HG03103 (cell line): Measurements from ENCODE around the gene BACH1.
"Not testable (repeated sequence)": the region's sequence is repeated elsewhere in the genome, so short reads cannot be mapped to it uniquely, and the experiment has no call there.

Experiments used
- ATAC-seq: cut with Tn5 transposase; IDR thresholded peaks from one replicate; pipeline ENCODE4 v1.9.1; 2021; ENCODE audit warnings: low read depth; ENCODE audit not compliant: unreplicated experiment

The BACH1 gene

GRCh38 chr21:29342363-29342957 lies 43.7 kb downstream of the BACH1 start:
- ATAC-seq = peak; percentile 76

GRCh38 chr21:29343519-29343918 lies 44.8 kb downstream of the BACH1 start:
- ATAC-seq = no peak

GRCh38 chr21:29346281-29346680 lies 47.6 kb downstream of the BACH1 start:
- ATAC-seq = no peak

GRCh38 chr21:29346771-29347170 lies 48.0 kb downstream of the BACH1 start:
- no peak for ATAC-seq

GRCh38 chr21:29347274-29347681 lies 48.6 kb downstream of the BACH1 start:
- no peak for ATAC-seq

- no peak for ATAC-seq
These were observed 51.0 kb downstream of the BACH1 start for GRCh38 chr21:29349702-29350101.

GRCh38 chr21:29350246-29350779 lies 51.6 kb downstream of the BACH1 start:
- ATAC-seq = no peak

GRCh38 chr21:29351691-29352090 lies 53.0 kb downstream of the BACH1 start:
- ATAC-seq = no peak

- ATAC-seq = not testable (repeated sequence)
These were observed 56.5 kb downstream of the BACH1 start for GRCh38 chr21:29355043-29355710.

GRCh38 chr21:29356291-29356690 lies 57.6 kb downstream of the BACH1 start:
- not testable (repeated sequence) for ATAC-seq

GRCh38 chr21:29356810-29357209 lies 58.1 kb downstream of the BACH1 start:
- ATAC-seq = not testable (repeated sequence)

- no peak for ATAC-seq
These were observed 61.0 kb downstream of the BACH1 start for GRCh38 chr21:29359718-29360117.

- no peak for ATAC-seq
These were observed 62.4 kb downstream of the BACH1 start for GRCh38 chr21:29360799-29361765.

- ATAC-seq = no peak
These were observed 64.0 kb downstream of the BACH1 start for GRCh38 chr21:29362758-29363157.

- no peak for ATAC-seq
These were observed 67.0 kb downstream of the BACH1 start for GRCh38 chr21:29365661-29366265.

GRCh38 chr21:29366532-29366931 lies 67.8 kb downstream of the BACH1 start:
- no peak for ATAC-seq

GRCh38 chr21:29367335-29367734 lies 68.6 kb downstream of the BACH1 start:
- ATAC-seq = no peak

GRCh38 chr21:29368906-29369305 lies 70.2 kb downstream of the BACH1 start:
- no peak for ATAC-seq

GRCh38 chr21:29371464-29371863 lies 72.7 kb downstream of the BACH1 start:
- ATAC-seq = no peak

GRCh38 chr21:29372063-29372802 lies 73.5 kb downstream of the BACH1 start:
- ATAC-seq = peak; percentile 81
